Panc1 (cell line): ENCODE results near the gene RGS3. TPM values are rescaled to one million over a fixed set of nuclear protein-coding genes. Genes with fewer than 3 reads are reported as not detected.

Experiments
- ATAC-seq: fragments of 200-7000 bp; cut with Tn5 transposase; 2 replicates; pipeline ENCODE4 v1.9.1; 2020; ENCODE audit warnings: mild to moderate bottlenecking, moderate library complexity
- BruUV-seq: library from RNA; stranded (reverse); fragments of 400-500 nt; replicated peaks from 2 replicates; lab custom pipeline; 2021; lab: Mats Ljungman, UMichigan
- CTCF ChIA-PET: fragments of 300-600 bp; sonication (Branson Sonifier 250); formaldehyde crosslinking; loops from one replicate; lab custom pipeline; 2022; ENCODE audit warnings: antibody characterized with exemption; lab: Charles Lee
- POLR2A ChIA-PET: fragments of 300-600 bp; sonication (Branson Sonifier 250); formaldehyde crosslinking; loops from one replicate; lab custom pipeline; 2022; ENCODE audit warnings: antibody characterized with exemption; lab: Charles Lee
- DNase-seq: peaks from one replicate; pipeline ENCODE4 v3.0.0-alpha.2; 2010; ENCODE audit warnings: low read depth, low spot score
- H3K27ac ChIP-seq: 2 replicates; pipeline ENCODE4 v1.5.1; 2011; ENCODE audit warnings: mild to moderate bottlenecking, low read length, inconsistent platforms
- H3K27me3 ChIP-seq: fragments of 200-500 bp; sonication (Bioruptor generic); 2 replicates; pipeline ENCODE4 v1.6.0; 2014; ENCODE audit warnings: low read length, inconsistent platforms; ENCODE audit not compliant: control insufficient read depth, insufficient read depth
- H3K36me3 ChIP-seq: fragments of 200-500 bp; sonication (Bioruptor generic); 2 replicates; pipeline ENCODE4 v1.5.1; 2014; ENCODE audit warnings: inconsistent platforms, mild to moderate bottlenecking, low read length, moderate library complexity; ENCODE audit not compliant: control insufficient read depth, insufficient read depth
- H3K4me1 ChIP-seq: 2 replicates; pipeline ENCODE4 v1.5.1; 2011; ENCODE audit warnings: inconsistent platforms, mild to moderate bottlenecking, low read length, moderate library complexity; ENCODE audit not compliant: control insufficient read depth, insufficient read depth
- H3K4me3 ChIP-seq, 2 experiments: 2 replicates each; pipeline ENCODE4 v1.5.1; 2011 to 2012; ENCODE audit warnings: low read depth in 2 of 2, low read length in 2 of 2, mild to moderate bottlenecking in 2 of 2, inconsistent platforms in 1 of 2, moderate library complexity in 1 of 2
- H3K9me3 ChIP-seq: fragments of 200-500 bp; sonication (Bioruptor generic); 2 replicates; pipeline ENCODE4 v1.5.1; 2014; ENCODE audit warnings: low read depth, mild to moderate bottlenecking, inconsistent platforms, low read length, moderate library complexity; ENCODE audit not compliant: control insufficient read depth, insufficient read depth
- CTCF ChIP-seq: fragments of 450-650 bp; IDR thresholded peaks from 2 replicates; pipeline ENCODE4 v1.5.1; 2017; ENCODE audit warnings: mild to moderate bottlenecking
- POLR2AphosphoS5 ChIP-seq: IDR thresholded peaks from 2 replicates; pipeline ENCODE4 v1.6.1; 2012; ENCODE audit warnings: mild to moderate bottlenecking, low read depth, low read length, moderate library complexity
- REST ChIP-seq, 2 experiments: IDR thresholded peaks; 2 replicates each; pipeline ENCODE4 v1.6.1; 2011 to 2012; ENCODE audit warnings: low read depth in 2 of 2, control low read depth in 1 of 2, low read length in 1 of 2, mild to moderate bottlenecking in 1 of 2, moderate library complexity in 1 of 2; ENCODE audit not compliant: insufficient read depth in 1 of 2
- SIN3A ChIP-seq: IDR thresholded peaks from 2 replicates; pipeline ENCODE4 v1.6.1; 2012; ENCODE audit warnings: low read depth, mild to moderate bottlenecking, low read length, moderate library complexity, borderline replicate concordance; ENCODE audit not compliant: insufficient read depth
- TCF7L2 ChIP-seq: IDR thresholded peaks from 2 replicates; pipeline ENCODE4 v1.6.1; 2011; ENCODE audit warnings: mild to moderate bottlenecking, low read depth, low read length, inconsistent platforms
- in situ Hi-C: cut with HindIII; loops from 2 replicates; pipeline ENCODE4 v1.10.0; 2016; ENCODE audit warnings: low sequenced_read_pairs, low pct_unique_long_range_greater_than_20kb
- intact Hi-C: fragments of 100-400 bp; cut with micrococcal nuclease; formaldehyde crosslinking; loops from one replicate; pipeline ENCODE4 v1.10.0; 2022; ENCODE audit not compliant: unreplicated experiment
- total RNA-seq: library from RNA; stranded (reverse); gene quantifications from one replicate; pipeline ENCODE4 v1.2.1, GENCODE V29; 2021; ENCODE audit not compliant: unreplicated experiment

Gene RGS3
- total RNA-seq, 1 experiment from 2014 or later, result 15.1 TPM

- H3K27ac ChIP-seq, result peak overlapping the region; percentile 14; the same call in 1 of the 2 replicates
- no peaks in the 10 kb centered on the region for H3K27me3 ChIP-seq
- POLR2A ChIA-PET, result no interaction called here
- H3K4me1 ChIP-seq, result peaks cover 19% of the 10 kb centered on the region
- no TSS peak for BruUV-seq
- H3K9me3 ChIP-seq, result no peaks in the 10 kb centered on the region
- peaks cover 3% of the 10 kb centered on the region; the same call in 1 of the 2 replicates for H3K36me3 ChIP-seq
- DNase-seq (no peak), ATAC-seq (0 out of 2 replicates have a peak, but pooled peaks have one; percentile 29)
- intact Hi-C loops, result no loop called here
- H3K4me3 ChIP-seq, result no peak overlapping the region
- in situ Hi-C loops, result no loop called here
- CTCF ChIA-PET, result interaction anchor here (0.6 kb wide), 2 partner anchors 156 to 186 kb away, joined by 8 to 9 read pairs; no protein-coding TSS in a partner anchor
- TF ChIP-seq SIN3A (no peak), POLR2AphosphoS5 (no peak), TCF7L2 (no peak), CTCF (no peak), REST (IDR thresholded peaks at IDR 0.05; ENCODE audit: insufficient read depth in 1 of 2, low read depth in 2 of 2, low read length in 1 of 2) (no peak)
These were observed 5.4 kb downstream of the RGS3 start for GRCh38 chr9:113468716-113469448.

GRCh38 chr9:113471143-113471542, 7.6 kb downstream of the RGS3 start:
- ChIA-PET CTCF (no interaction called here), POLR2A (no interaction called here)
- no peak for TF ChIP-seq TCF7L2
- intact Hi-C loops, result no loop called here
- Histone ChIP-seq H3K36me3 (no peaks in the 10 kb centered on the region), H3K27me3 (no peaks in the 10 kb centered on the region), H3K9me3 (no peaks in the 10 kb centered on the region), H3K4me1 (peaks cover under 1% of the 10 kb centered on the region; the same call in 1 of the 2 replicates), H3K27ac (no peak overlapping the region), H3K4me3 (no peak overlapping the region)
- in situ Hi-C loops, result no loop called here
- ATAC-seq, result no peak
- no peak for DNase-seq
- no TSS peak for BruUV-seq

- Histone ChIP-seq H3K27ac (no peak overlapping the region), H3K9me3 (no peaks in the 10 kb centered on the region), H3K36me3 (no peaks in the 10 kb centered on the region), H3K4me1 (no peaks in the 10 kb centered on the region), H3K27me3 (no peaks in the 10 kb centered on the region), H3K4me3 (no peak overlapping the region)
- in situ Hi-C loops, result no loop called here
- no peak for DNase-seq
- no peak for ATAC-seq
- CTCF ChIA-PET, result no interaction called here
- POLR2A ChIA-PET, result interaction anchor here (0.5 kb wide), 1 partner anchor 381 kb away, joined by 3 read pairs; no protein-coding TSS in a partner anchor
- intact Hi-C loops, result no loop called here
- no peak for TF ChIP-seq TCF7L2
- TF ChIP-seq SIN3A, result no peak
- TF ChIP-seq REST (IDR thresholded peaks at IDR 0.05; ENCODE audit: insufficient read depth in 1 of 2, low read depth in 2 of 2, low read length in 1 of 2), result no peak
- no peak for TF ChIP-seq CTCF
- TF ChIP-seq POLR2AphosphoS5, result no peak
- no TSS peak for BruUV-seq
These were observed 8.0 kb downstream of the RGS3 start for GRCh38 chr9:113471566-113471965.
